Keratinocyte (primary cell): ENCODE results near the gene KCNH8. TPM values are rescaled to one million over a fixed set of nuclear protein-coding genes. Genes with fewer than 3 reads are reported as not detected.

Experiments used
- DNase-seq: peaks from one replicate; pipeline ENCODE4 v3.0.0-alpha.2; 2011; ENCODE audit warnings: low read depth, missing footprints, low spot score
- FAIRE-seq: peaks from 2 replicates; lab custom pipeline; 2011; peaks lifted over from hg19 to GRCh38; lab: Jason Lieb, UNC
- H2AFZ ChIP-seq: 2 replicates; pipeline ENCODE4 v1.6.0; 2012; ENCODE audit warnings: low read length, control low read depth, inconsistent platforms; ENCODE audit not compliant: control insufficient read depth
- H3K27ac ChIP-seq: 2 replicates; pipeline ENCODE4 v1.5.1; 2011; ENCODE audit warnings: low read length; ENCODE audit not compliant: control insufficient read depth, insufficient read depth
- H3K27me3 ChIP-seq: 3 replicates; pipeline ENCODE4 v1.6.0; 2011; ENCODE audit warnings: low read length; ENCODE audit not compliant: control insufficient read depth, insufficient read depth; ENCODE audit errors: extremely low read depth
- H3K36me3 ChIP-seq, 2 experiments: 2 replicates in 1 of 2; 3 replicates in 1 of 2; pipeline ENCODE4 v1.5.1; 2011; ENCODE audit warnings: low read length in 2 of 2, mild to moderate bottlenecking in 1 of 2; ENCODE audit not compliant: control insufficient read depth in 2 of 2, insufficient read depth in 2 of 2; ENCODE audit errors: extremely low read depth in 1 of 2
- H3K4me1 ChIP-seq: 3 replicates; pipeline ENCODE4 v1.5.1; 2011; ENCODE audit warnings: low read length; ENCODE audit not compliant: control insufficient read depth, insufficient read depth; ENCODE audit errors: extremely low read depth
- H3K4me2 ChIP-seq: 3 replicates; pipeline ENCODE4 v1.6.0; 2011; ENCODE audit warnings: low read depth, low read length; ENCODE audit not compliant: control insufficient read depth, insufficient read depth; ENCODE audit errors: extremely low read depth
- H3K4me3 ChIP-seq, 3 experiments: fragments of 200-600 bp in 1 of 3; sonication (generic) in 1 of 3; 2 replicates in 2 of 3; 3 replicates in 1 of 3; pipeline ENCODE4 v1.5.1; 2011 to 2016; ENCODE audit warnings: low read length in 3 of 3, mild to moderate bottlenecking in 3 of 3, control low read depth in 2 of 3, inconsistent platforms in 1 of 3, low read depth in 1 of 3, mixed read lengths in 1 of 3, mixed run types in 1 of 3, moderate library complexity in 1 of 3; ENCODE audit not compliant: control insufficient read depth in 2 of 3, insufficient read depth in 2 of 3; ENCODE audit errors: extremely low read depth in 1 of 3
- H3K79me2 ChIP-seq: 2 replicates; pipeline ENCODE4 v1.6.0; 2012; ENCODE audit warnings: low read length; ENCODE audit not compliant: control insufficient read depth, insufficient read depth
- H3K9ac ChIP-seq: 3 replicates; pipeline ENCODE4 v1.6.0; 2011; ENCODE audit warnings: low read length; ENCODE audit not compliant: control insufficient read depth, insufficient read depth; ENCODE audit errors: extremely low read depth
- H3K9me1 ChIP-seq: 3 replicates; pipeline ENCODE4 v1.6.0; 2011; ENCODE audit warnings: low read length; ENCODE audit not compliant: control insufficient read depth, insufficient read depth; ENCODE audit errors: extremely low read depth
- H3K9me3 ChIP-seq: 2 replicates; pipeline ENCODE4 v1.5.1; 2012; ENCODE audit warnings: low read depth, low read length; ENCODE audit not compliant: control insufficient read depth
- H4K20me1 ChIP-seq: 3 replicates; pipeline ENCODE4 v1.6.0; 2011; ENCODE audit warnings: low read length; ENCODE audit not compliant: control insufficient read depth, insufficient read depth; ENCODE audit errors: extremely low read depth
- CTCF ChIP-seq, 3 experiments: IDR thresholded peaks in 1 of 3; conservative IDR thresholded peaks in 1 of 3; optimal IDR thresholded peaks in 1 of 3; 2 replicates in 2 of 3; 3 replicates in 1 of 3; pipeline versions ENCODE3 to v1.5.1; 2011; ENCODE audit warnings: low read length in 3 of 3, mild to moderate bottlenecking in 3 of 3, moderate library complexity in 2 of 3, control low read depth in 1 of 3, inconsistent platforms in 1 of 3; ENCODE audit not compliant: insufficient read depth in 2 of 3; ENCODE audit errors: extremely low read depth in 1 of 3
- EZH2 ChIP-seq: IDR thresholded peaks from one replicate; pipeline ENCODE4 v1.6.1; 2012; ENCODE audit warnings: inconsistent platforms, mild to moderate bottlenecking, low read length, moderate library complexity
- dilution Hi-C: fragments of 300-500 bp; cut with MboI; formaldehyde crosslinking; loops from one replicate; pipeline ENCODE4 v1.7.0; 2020; ENCODE audit warnings: low sequenced_read_pairs; ENCODE audit not compliant: extremely low pct_ligation_motif_present
- polyA plus RNA-seq, 5 experiments: library from polyadenylated mRNA; depleted of rRNA in 3 of 5; stranded (reverse) in 3 of 5; stranded (forward) in 1 of 5; unstranded in 1 of 5; fragments of >200 nt; gene quantifications; 1 replicate in 1 of 5; 2 replicates in 3 of 5; 3 replicates in 1 of 5; pipeline versions ENCODE4 v1.2.1 to v1.2.3, GENCODE V29; 2011 to 2012; ENCODE audit warnings: missing spikeins in 2 of 5, low read depth in 1 of 5, low replicate concordance in 1 of 5

KCNH8 gene
- polyA plus RNA-seq, 1 donor (not counting 4 experiments of a cell fraction or from before 2014, with no cell fraction given): not detected

- DNase-seq: no peak
- Histone ChIP-seq H3K27me3 (no peaks in the 10 kb centered on the region), H3K9me1 (no peaks in the 10 kb centered on the region), H2AFZ (no peak overlapping the region), H3K36me3 (no peaks in the 10 kb centered on the region), H3K9me3 (no peaks in the 10 kb centered on the region), H4K20me1 (no peaks in the 10 kb centered on the region), H3K4me3 (no peak overlapping the region), H3K79me2 (no peaks in the 10 kb centered on the region), H3K27ac (no peak overlapping the region), H3K9ac (no peak overlapping the region), H3K4me2 (no peak overlapping the region), H3K4me1 (no peaks in the 10 kb centered on the region)
- TF ChIP-seq EZH2: no peak
- TF ChIP-seq CTCF (optimal IDR thresholded peaks at IDR 0.05 in 1 of 3, IDR thresholded peaks at IDR 0.05 in 1 of 3, conservative IDR thresholded peaks at IDR 0.05 in 1 of 3; ENCODE audit: extremely low read depth in 1 of 3, insufficient read depth in 2 of 3, low read length in 3 of 3): no peak
- dilution Hi-C loops: no loop called here
- no peak for FAIRE-seq
Observed at GRCh38 chr3:19573644-19574043, 425.3 kb downstream of the KCNH8 start.

GRCh38 chr3:19574268-19574667 is 426.0 kb downstream of the KCNH8 start:
- Histone ChIP-seq H4K20me1 (no peaks in the 10 kb centered on the region), H3K79me2 (no peaks in the 10 kb centered on the region), H2AFZ (no peak overlapping the region), H3K4me2 (no peak overlapping the region), H3K9me3 (no peaks in the 10 kb centered on the region), H3K9me1 (no peaks in the 10 kb centered on the region), H3K4me3 (no peak overlapping the region), H3K9ac (no peak overlapping the region), H3K27ac (no peak overlapping the region), H3K4me1 (no peaks in the 10 kb centered on the region), H3K36me3 (no peaks in the 10 kb centered on the region), H3K27me3 (no peaks in the 10 kb centered on the region)
- TF ChIP-seq CTCF (optimal IDR thresholded peaks at IDR 0.05 in 1 of 3, IDR thresholded peaks at IDR 0.05 in 1 of 3, conservative IDR thresholded peaks at IDR 0.05 in 1 of 3; ENCODE audit: extremely low read depth in 1 of 3, insufficient read depth in 2 of 3, low read length in 3 of 3): no peak
- no peak for TF ChIP-seq EZH2
- dilution Hi-C loops: no loop called here
- DNase-seq (no peak), FAIRE-seq (no peak)
